Heart left ventricle (tissue), 16 donors: ENCODE results near the gene WFDC9. TPM values are rescaled to one million over a fixed set of nuclear protein-coding genes. Genes with fewer than 3 reads are reported as not detected.
"Not testable (repeated sequence)": the region's sequence is repeated elsewhere in the genome, so short reads cannot be mapped to it uniquely, and the experiment has no call there.

Source experiments
- ATAC-seq, 4 donors: fragments of 200-7000 bp; cut with Tn5 transposase; one replicate each; pipeline ENCODE4 v1.9.1; 2020 to 2022; ENCODE audit warnings: moderate library complexity in 4 of 4, mild to moderate bottlenecking in 3 of 4, moderate number of reproducible peaks in 1 of 4
- DNase-seq, 5 donors: peaks; one replicate each; pipeline ENCODE4 v3.0.0-alpha.2; 2020
- H3K27ac ChIP-seq, 12 donors: fragments of 200-600 bp; sonication (generic) in 4 of 12; one replicate each; pipeline versions ENCODE4 v1.5.0 to v1.8.0; 2016 to 2022; ENCODE audit warnings: mild to moderate bottlenecking in 2 of 12
- H3K27me3 ChIP-seq, 9 donors: fragments of 200-600 bp; sonication (generic) in 2 of 9; one replicate each; pipeline versions ENCODE4 v1.5.1 to v1.8.0; 2016 to 2022; ENCODE audit warnings: mild to moderate bottlenecking in 3 of 9
- H3K36me3 ChIP-seq, 9 donors: fragments of 200-600 bp; sonication (generic) in 2 of 9; one replicate each; pipeline versions ENCODE4 v1.5.0 to v1.8.0; 2018 to 2022; ENCODE audit warnings: mild to moderate bottlenecking in 2 of 9
- H3K4me1 ChIP-seq, 12 donors: fragments of 200-600 bp; sonication (generic) in 4 of 12; one replicate each; pipeline versions ENCODE4 v1.5.0 to v1.8.0; 2016 to 2022; ENCODE audit warnings: mild to moderate bottlenecking in 3 of 12
- H3K4me3 ChIP-seq, 12 donors: fragments of 200-600 bp; sonication (generic) in 4 of 12; one replicate each; pipeline versions ENCODE4 v1.5.0 to v1.8.0; 2017 to 2022; ENCODE audit warnings: mild to moderate bottlenecking in 9 of 12, moderate library complexity in 4 of 12
- H3K9me3 ChIP-seq, 12 donors: fragments of 200-600 bp; sonication (generic) in 4 of 12; one replicate each; pipeline versions ENCODE4 v1.5.0 to v1.8.0; 2016 to 2022; ENCODE audit warnings: mild to moderate bottlenecking in 1 of 12
- CTCF ChIP-seq, 12 donors: fragments of 200-600 bp; sonication (generic) in 4 of 12; IDR thresholded peaks; one replicate each; pipeline versions ENCODE4 v1.5.0 to v1.8.0; 2018 to 2022; ENCODE audit warnings: antibody characterized with exemption in 12 of 12, mild to moderate bottlenecking in 5 of 12
- POLR2A ChIP-seq, 2 donors: fragments of 450-650 bp; IDR thresholded peaks; one replicate each; pipeline ENCODE4 v1.6.1; 2017; ENCODE audit warnings: antibody characterized with exemption in 2 of 2, mild to moderate bottlenecking in 2 of 2, moderate library complexity in 2 of 2
- WGBS, 4 donors: extraction: QIAGEN DNeasy Blood & Tissue Kit in 2 of 4; methylation state at CpG; one replicate each; pipeline versions ENCODE4 v1.1.5 to v1.1.7; 2013 to 2018; 5-methylcytosine and 5-hydroxymethylcytosine counted together
- intact Hi-C, 10 donors: fragments of 100-400 bp; cut with DNase I; formaldehyde crosslinking; loops; one replicate each; pipeline versions ENCODE4 v1.11.1 to v1.14.2; 2022
- polyA plus RNA-seq, 2 donors: library from polyadenylated mRNA; stranded (reverse); fragments of 200-250 nt; gene quantifications; one replicate each; pipeline ENCODE4 v1.2.3, GENCODE V29; 2013
- total RNA-seq, 9 donors: library from RNA; depleted of rRNA in 2 of 9; stranded (reverse); fragments of >200 nt in 2 of 9; fragmentation: NEBNext Ultra II Directional in 3 of 9; extraction: Animal tissue kit (Norgen Biotek cat#: 25700) in 3 of 9; gene quantifications; one replicate each; pipeline versions ENCODE4 v1.1.0 to v1.2.4, GENCODE V29; 2016 to 2023
- donor health status: ischemic (EF 13 %, LVEDD 7.1; RV severe dilation, severe dysfunction).
- donor health status: healthy with polysubstance abuse.
- donor health status: DM: no; HTN: yes; CAD: no.
- donor health status: DM: no; HTN: no; CAD: no.
- donor health status: ischemic (EF 25% LVEDD 6.9; RV normal size, moderate dysfunction).
- donor health status: ischemic (EF 25% LVEDD 5.7; RV mildly dilated, moderate dysfunction).
- donor health status: healthy.
- donor health status: DM: yes; HTN: yes; CAD: no.
- donor health status: ischemic (EF 35%, LVEDD 5.7; RV mildly dilated, moderate dysfunction).
- donor health status: nonischemic (EF 11% LVEDD 7.7; RV severe dilation, severe dysfunction).
- donor health status: DM: yes; HTN: yes; CAD: no.
- donor health status: PGD.
- donor health status: ischemic (EF 29% LVEDD 5.4; RV normal size, mild dysfunction).
- donor health status: nonischemic (EF 23%, LVEDD 6.1; RV moderate dilation, normal function).

WFDC9 gene
- total and polyA plus RNA-seq, 11 donors, result not detected

DNA sequence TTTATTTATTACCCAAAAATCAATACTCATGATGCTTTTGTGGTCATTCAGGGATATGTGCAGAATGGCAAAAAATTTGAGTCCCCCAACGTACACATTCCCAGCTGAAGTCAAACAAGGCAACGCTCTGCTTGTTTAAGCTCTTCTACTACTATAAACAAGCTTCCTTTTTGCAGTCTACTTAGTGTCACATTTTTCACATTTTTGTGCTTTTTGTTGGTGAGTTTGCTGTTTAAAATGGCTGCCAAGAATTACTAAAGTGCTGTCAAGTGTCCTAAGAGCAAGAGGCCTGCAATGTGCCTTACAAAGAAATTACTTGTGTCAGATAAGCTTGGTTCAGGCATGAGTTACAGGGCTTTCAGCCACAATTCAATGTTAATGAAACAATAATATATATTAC lies 54.1 kb downstream of the WFDC9 start:
- peaks cover 0 to 11% (median 0%) of the 10 kb centered on the region in 9 donors for H3K27me3 ChIP-seq
- no peaks in the 10 kb centered on the region for H3K4me1 ChIP-seq
- ATAC-seq, result no peak
- no peak overlapping the region for H3K27ac ChIP-seq
- 45 to 65% (median 55%) methylated on average over 2 of the region's 2 CpGs for WGBS, 4 donors
- intact Hi-C loops, result no loop called here
- no peaks in the 10 kb centered on the region for H3K36me3 ChIP-seq
- no peak for TF ChIP-seq CTCF (IDR thresholded peaks at IDR 0.05)
- TF ChIP-seq POLR2A (IDR thresholded peaks at IDR 0.05), result no peak
- no peak overlapping the region for H3K4me3 ChIP-seq
- no peaks in the 10 kb centered on the region for H3K9me3 ChIP-seq
- no peak for DNase-seq

DNA sequence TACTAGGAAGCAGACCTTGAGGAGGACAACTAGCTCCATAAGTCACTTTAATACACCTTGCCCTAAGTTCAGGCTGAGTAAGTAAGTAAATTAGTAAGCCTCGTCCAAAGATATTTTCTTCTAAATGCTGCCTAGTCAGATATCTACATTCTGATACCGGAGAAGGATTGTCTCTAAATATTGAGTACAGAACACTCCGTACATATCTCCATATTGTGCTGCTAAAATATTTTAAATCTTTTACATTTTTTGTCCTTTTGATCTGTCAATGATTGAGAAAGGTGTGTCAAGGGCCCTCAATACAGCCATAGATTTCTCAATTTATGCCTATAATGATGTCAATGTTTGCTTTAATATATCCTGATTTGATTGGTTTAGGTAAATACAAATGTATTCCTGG lies 55.2 kb downstream of the WFDC9 start:
- ATAC-seq (no peak), DNase-seq (no peak)
- WGBS, 4 donors, result 76 to 85% (median 85%) methylated on average over 3 of the region's 3 CpGs
- no peaks in the 10 kb centered on the region for H3K4me1 ChIP-seq
- no peak overlapping the region for H3K4me3 ChIP-seq
- H3K9me3 ChIP-seq, result no peaks in the 10 kb centered on the region
- H3K36me3 ChIP-seq, result no peaks in the 10 kb centered on the region
- intact Hi-C loops, result no loop called here
- H3K27me3 ChIP-seq, result peaks cover 0 to 11% (median 0%) of the 10 kb centered on the region in 9 donors
- H3K27ac ChIP-seq, result no peak overlapping the region
- TF ChIP-seq POLR2A (IDR thresholded peaks at IDR 0.05), result no peak

DNA sequence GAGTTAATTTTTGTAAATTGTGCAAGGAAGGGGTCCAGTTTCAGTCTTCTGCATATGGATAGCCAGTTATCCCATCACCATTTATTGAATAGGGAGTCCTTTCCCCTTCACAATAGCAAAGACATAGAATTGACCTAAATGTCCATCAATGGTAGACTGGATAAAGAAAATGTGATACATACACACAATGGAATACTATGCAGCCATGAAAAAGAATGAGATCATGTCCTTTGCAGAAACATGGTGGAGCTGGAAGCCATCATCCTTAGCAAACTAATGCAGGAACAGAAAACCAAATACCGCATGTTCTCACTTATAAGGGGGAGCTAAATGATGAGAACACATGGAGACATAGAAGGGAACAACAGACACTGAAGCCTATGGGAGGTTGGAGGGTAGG lies 61.4 kb downstream of the WFDC9 start:
- H3K27me3 ChIP-seq, DNase-seq, H3K4me1 ChIP-seq, H3K27ac ChIP-seq, H3K4me3 ChIP-seq, ATAC-seq, H3K9me3 ChIP-seq, H3K36me3 ChIP-seq, intact Hi-C loops: not testable (repeated sequence)
- 76 to 90% (median 84%) methylated on average over 1 of the region's 1 CpG for WGBS, 4 donors

GRCh38 chr20:45564760-45565276 lies 66.3 kb downstream of the WFDC9 start:
- Histone ChIP-seq H3K9me3 (peaks cover 0 to 4% (median 0%) of the 10 kb centered on the region in 12 donors), H3K27ac (no peak overlapping the region), H3K36me3 (no peaks in the 10 kb centered on the region), H3K27me3 (peaks cover 0 to 23% (median 0%) of the 10 kb centered on the region in 9 donors), H3K4me3 (no peak overlapping the region), H3K4me1 (no peaks in the 10 kb centered on the region)
- intact Hi-C loops, result no loop called here
- WGBS, 4 donors, result 76 to 88% (median 85%) methylated on average over 2 of the region's 2 CpGs
- ATAC-seq (no peak), DNase-seq (no peak)
- TF ChIP-seq CTCF (IDR thresholded peaks at IDR 0.05) (no peak), POLR2A (IDR thresholded peaks at IDR 0.05) (no peak)

Other genes with a start within 250 kb of the WFDC9 start
- gene DBNDD2, start 223.0 kb downstream of the WFDC9 start, total RNA-seq, result 100 to 1,000 TPM; 209 to 395 (median 346) TPM
- gene DBNDD2, start 223.0 kb downstream of the WFDC9 start, polyA plus RNA-seq, result 100 to 1,000 TPM; 331 to 423 TPM
- 100 to 1,000 TPM; 124 to 224 (median 165) TPM for gene PIGT, start 215.1 kb downstream of the WFDC9 start, total RNA-seq
- 100 to 1,000 TPM; 106 to 175 TPM for gene PIGT, start 215.1 kb downstream of the WFDC9 start, polyA plus RNA-seq
- gene WFDC2, start 161.5 kb downstream of the WFDC9 start, total RNA-seq, result 1 to 10 TPM in 1 of 9 donors, under 1 TPM in 1, not detected in 7; 0.77 to 4.7 TPM
- gene WFDC2, start 161.5 kb downstream of the WFDC9 start, polyA plus RNA-seq, result under 1 TPM in 1 of 2 donors, not detected in 1; 0.51 TPM
- not detected for gene SPINT3, start 115.7 kb downstream of the WFDC9 start, total RNA-seq
- gene SPINT3, start 115.7 kb downstream of the WFDC9 start, polyA plus RNA-seq, result not detected
- gene WFDC6, start 91.8 kb downstream of the WFDC9 start, total RNA-seq, result not detected
- gene WFDC6, start 91.8 kb downstream of the WFDC9 start, polyA plus RNA-seq, result not detected
- gene EPPIN, start 83.9 kb downstream of the WFDC9 start, total RNA-seq, result under 1 TPM in 1 of 9 donors, not detected in 8; 0.20 TPM
- gene EPPIN, start 83.9 kb downstream of the WFDC9 start, polyA plus RNA-seq, result not detected
- gene WFDC8, start 52.0 kb downstream of the WFDC9 start, total RNA-seq, result not detected
- not detected for gene WFDC8, start 52.0 kb downstream of the WFDC9 start, polyA plus RNA-seq
- gene WFDC10A, start 1.5 kb downstream of the WFDC9 start, total RNA-seq, result not detected
- not detected for gene WFDC10A, start 1.5 kb downstream of the WFDC9 start, polyA plus RNA-seq
- gene WFDC11, start 39.0 kb upstream of the WFDC9 start, total RNA-seq, result not detected
- gene WFDC11, start 39.0 kb upstream of the WFDC9 start, polyA plus RNA-seq, result not detected
- gene WFDC13, start 70.8 kb upstream of the WFDC9 start, total RNA-seq, result not detected
- not detected for gene WFDC13, start 70.8 kb upstream of the WFDC9 start, polyA plus RNA-seq
- not detected for gene WFDC10B, start 73.7 kb upstream of the WFDC9 start, total RNA-seq
- not detected for gene WFDC10B, start 73.7 kb upstream of the WFDC9 start, polyA plus RNA-seq
- gene SPINT4, start 91.1 kb upstream of the WFDC9 start, total RNA-seq, result not detected
- not detected for gene SPINT4, start 91.1 kb upstream of the WFDC9 start, polyA plus RNA-seq
- 1 to 10 TPM in 4 of 9 donors, under 1 TPM in 1, not detected in 4; 0.86 to 2.4 (median 1.4) TPM for gene WFDC3, start 160.6 kb upstream of the WFDC9 start, total RNA-seq
- gene WFDC3, start 160.6 kb upstream of the WFDC9 start, polyA plus RNA-seq, result under 1 TPM in 1 of 2 donors, not detected in 1; 0.72 TPM
- gene DNTTIP1, start 160.7 kb upstream of the WFDC9 start, total RNA-seq, result 10 to 100 TPM; 10.1 to 24.9 (median 21.3) TPM
- gene DNTTIP1, start 160.7 kb upstream of the WFDC9 start, polyA plus RNA-seq, result 10 to 100 TPM; 25.0 to 31.5 TPM
- gene UBE2C, start 181.4 kb upstream of the WFDC9 start, total RNA-seq, result 10 to 100 TPM in 1 of 9 donors, 1 to 10 TPM in 3, under 1 TPM in 1, not detected in 4; 0.32 to 16.9 (median 1.7) TPM
- gene UBE2C, start 181.4 kb upstream of the WFDC9 start, polyA plus RNA-seq, result under 1 TPM in 1 of 2 donors, not detected in 1; 0.79 TPM
- not detected for gene TNNC2, start 196.0 kb upstream of the WFDC9 start, total RNA-seq
- under 1 TPM; 0.14 to 0.30 TPM for gene TNNC2, start 196.0 kb upstream of the WFDC9 start, polyA plus RNA-seq
- 10 to 100 TPM; 14.1 to 45.6 (median 21.4) TPM for gene SNX21, start 202.5 kb upstream of the WFDC9 start, total RNA-seq
- 10 to 100 TPM; 13.7 to 18.6 TPM for gene SNX21, start 202.5 kb upstream of the WFDC9 start, polyA plus RNA-seq
- gene ACOT8, start 226.1 kb upstream of the WFDC9 start, total RNA-seq, result 10 to 100 TPM; 22.5 to 57.8 (median 31.4) TPM
- 10 to 100 TPM; 34.2 to 44.6 TPM for gene ACOT8, start 226.1 kb upstream of the WFDC9 start, polyA plus RNA-seq
- gene ZSWIM3, start 226.3 kb upstream of the WFDC9 start, total RNA-seq, result 1 to 10 TPM; 1.9 to 3.1 (median 2.4) TPM
- 1 to 10 TPM; 1.3 to 1.6 TPM for gene ZSWIM3, start 226.3 kb upstream of the WFDC9 start, polyA plus RNA-seq
- 10 to 100 TPM in 6 of 9 donors, 1 to 10 TPM in 3; 8.2 to 16.3 (median 10.6) TPM for gene ZSWIM1, start 249.9 kb upstream of the WFDC9 start, total RNA-seq
- 1 to 10 TPM; 3.9 to 7.2 TPM for gene ZSWIM1, start 249.9 kb upstream of the WFDC9 start, polyA plus RNA-seq